HG03442 (cell line): ENCODE data around the gene EFCAB6.

ENCODE experiments used
- ATAC-seq: cut with Tn5 transposase; IDR thresholded peaks from one replicate; pipeline ENCODE4 v1.9.1; 2021; ENCODE audit warnings: mild to moderate bottlenecking, moderate library complexity; ENCODE audit not compliant: unreplicated experiment

EFCAB6 gene

DNA sequence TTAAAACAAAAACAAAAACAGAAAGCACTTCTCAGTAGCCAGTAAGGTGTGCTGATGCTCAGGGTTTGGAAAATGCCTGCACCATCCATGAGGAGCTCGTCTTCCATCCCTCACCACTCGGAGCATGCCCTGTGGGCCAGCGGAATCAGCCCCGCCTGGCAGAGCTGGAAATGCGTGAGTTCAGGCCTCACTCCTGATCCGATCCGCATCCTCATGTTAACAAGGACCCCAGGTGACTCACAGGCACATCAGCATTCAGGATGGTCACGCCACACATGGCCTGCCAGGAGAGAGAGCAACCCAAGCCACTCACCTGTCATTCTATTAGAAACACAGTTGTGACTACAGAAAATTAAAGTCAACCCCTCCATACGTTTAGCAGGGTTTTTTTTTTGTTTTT, 211.8 kb downstream of the EFCAB6 start:
- ATAC-seq = no peak

DNA sequence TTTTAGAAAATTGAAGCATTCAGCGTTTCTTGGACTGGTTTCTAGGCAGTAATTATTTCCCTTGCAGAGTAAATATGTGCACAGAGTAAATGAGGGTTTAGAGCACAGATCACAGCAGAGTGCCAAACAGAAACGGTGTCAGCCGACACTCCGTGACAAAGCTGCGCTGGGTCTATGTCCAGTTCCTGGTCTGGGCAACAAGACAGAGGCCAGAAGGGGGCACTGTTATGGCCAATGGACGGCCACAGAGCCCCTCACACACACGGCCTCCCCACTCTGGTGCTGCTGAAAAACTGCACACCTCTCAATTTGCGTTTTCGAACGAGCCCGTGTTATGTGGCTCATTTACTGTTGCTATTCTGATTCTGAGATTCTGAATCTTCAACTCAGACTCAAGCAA, 219.6 kb downstream of the EFCAB6 start:
- no peak for ATAC-seq

DNA sequence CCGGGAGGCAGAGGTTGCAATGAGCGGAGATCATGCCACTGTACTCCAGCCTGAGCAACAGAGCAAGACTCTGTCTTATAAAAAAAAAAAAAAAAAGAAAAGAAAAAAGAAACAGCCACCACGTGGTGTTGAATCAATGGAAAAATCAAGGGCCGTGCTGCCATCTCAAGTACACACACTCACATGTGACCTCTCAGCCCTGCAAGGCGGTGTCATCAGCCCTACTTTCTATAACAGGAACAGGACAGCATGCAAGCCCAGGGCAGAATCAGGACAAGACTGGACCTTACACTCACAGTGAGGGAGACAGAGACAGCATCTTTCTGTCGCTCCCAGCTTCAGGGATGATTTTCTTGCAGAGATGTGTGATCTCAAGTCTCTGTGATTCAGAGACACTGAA, 220.7 kb downstream of the EFCAB6 start:
- ATAC-seq = no peak

DNA sequence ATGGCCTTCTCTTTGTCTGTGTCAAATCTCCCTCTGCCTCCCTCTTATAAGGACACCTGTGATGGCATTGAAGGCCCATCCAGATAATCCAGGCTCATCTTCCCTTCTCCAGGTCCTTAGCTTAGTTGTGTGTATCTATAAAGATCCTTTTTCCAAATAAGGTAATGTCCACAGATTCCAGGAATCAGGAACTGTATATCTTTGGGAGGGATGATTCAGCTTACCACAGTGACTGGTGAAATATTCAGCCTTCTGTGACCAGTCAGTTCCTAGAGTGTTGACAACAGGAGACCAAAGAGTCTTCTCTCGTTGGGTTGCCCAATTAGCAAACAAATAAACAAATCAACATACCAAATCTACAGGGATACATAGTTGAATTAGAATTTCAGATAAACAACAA, 224.5 kb downstream of the EFCAB6 start:
- no peak for ATAC-seq

DNA sequence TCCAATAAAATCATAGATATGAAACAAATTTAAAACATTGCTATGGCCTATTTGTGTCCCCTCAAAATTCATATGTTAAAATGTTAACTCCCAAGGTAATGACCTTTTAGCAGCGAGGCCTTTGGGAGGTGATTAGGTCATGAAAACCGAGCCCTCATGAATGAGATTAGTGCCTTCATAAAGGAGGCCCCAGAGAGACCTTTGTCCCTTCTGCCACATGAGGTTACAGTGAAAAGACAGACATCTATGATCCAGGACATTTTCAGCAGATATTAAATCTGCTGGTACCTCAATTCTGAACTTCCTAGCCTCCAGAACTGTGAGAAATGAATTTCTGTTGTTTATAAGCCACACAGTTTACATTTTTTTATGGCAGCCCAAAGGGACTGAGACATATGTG, 228.6 kb downstream of the EFCAB6 start:
- no peak for ATAC-seq

DNA sequence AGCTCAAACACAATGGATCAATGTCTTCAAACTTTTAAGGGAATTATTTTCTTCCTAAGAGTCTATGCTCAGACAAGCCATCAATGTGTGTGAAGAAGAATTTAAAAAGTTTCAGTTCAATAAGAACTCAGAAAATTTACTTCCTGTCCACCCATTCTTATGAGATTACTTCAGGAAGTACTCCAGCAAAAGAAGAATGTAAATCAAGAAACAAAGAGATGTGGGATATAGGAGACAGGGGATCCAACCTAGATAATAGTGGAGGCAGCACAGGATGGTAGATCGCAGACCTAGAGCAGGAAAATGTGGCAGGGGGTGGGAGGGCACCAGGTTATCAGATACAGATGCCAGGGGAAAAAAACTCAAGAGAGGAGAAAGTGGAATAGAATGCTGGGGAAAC, 229.7 kb downstream of the EFCAB6 start:
- ATAC-seq = no peak

DNA sequence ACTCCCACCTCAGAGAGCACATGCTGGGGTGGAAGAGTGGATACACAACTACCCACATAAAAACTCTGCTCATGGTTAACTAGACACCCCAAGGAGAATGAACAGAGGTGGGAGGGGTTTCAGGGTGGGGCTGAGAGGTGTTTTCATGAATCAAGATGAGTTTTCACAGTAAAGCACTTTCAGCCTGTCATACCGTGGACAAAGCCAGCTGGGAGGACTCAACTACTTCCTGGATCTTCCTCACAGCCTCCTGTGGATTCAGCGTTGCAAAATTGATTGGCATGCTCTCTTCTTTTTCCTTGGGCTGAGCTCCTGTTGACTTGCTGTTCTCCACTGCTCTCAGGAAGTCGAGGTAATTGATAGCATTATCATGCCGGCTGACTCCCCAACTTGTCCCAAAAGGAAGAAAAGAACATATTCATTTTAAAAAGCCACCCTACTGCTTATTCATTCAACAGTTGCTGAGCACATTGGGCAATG, 231.8 kb downstream of the EFCAB6 start:
- ATAC-seq = no peak

DNA sequence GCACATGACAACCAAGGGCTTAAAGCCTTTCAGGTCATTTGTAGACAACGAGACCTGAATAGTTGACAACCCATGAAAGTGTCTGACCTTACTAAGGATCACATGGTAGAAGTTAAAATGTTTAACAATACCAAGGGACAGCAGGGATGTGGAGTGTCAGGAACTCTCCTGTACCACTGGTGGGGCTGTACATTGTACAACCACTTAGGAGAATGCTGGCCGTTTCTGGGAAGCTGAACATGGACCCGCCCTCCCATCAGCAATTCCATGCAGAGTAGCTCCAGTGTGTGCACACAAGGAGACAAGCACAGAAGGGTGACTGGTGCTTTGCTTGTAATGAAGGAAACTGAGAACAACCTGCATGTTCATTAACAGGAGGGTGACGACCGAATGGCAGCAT, 237.4 kb downstream of the EFCAB6 start:
- ATAC-seq = no peak

DNA sequence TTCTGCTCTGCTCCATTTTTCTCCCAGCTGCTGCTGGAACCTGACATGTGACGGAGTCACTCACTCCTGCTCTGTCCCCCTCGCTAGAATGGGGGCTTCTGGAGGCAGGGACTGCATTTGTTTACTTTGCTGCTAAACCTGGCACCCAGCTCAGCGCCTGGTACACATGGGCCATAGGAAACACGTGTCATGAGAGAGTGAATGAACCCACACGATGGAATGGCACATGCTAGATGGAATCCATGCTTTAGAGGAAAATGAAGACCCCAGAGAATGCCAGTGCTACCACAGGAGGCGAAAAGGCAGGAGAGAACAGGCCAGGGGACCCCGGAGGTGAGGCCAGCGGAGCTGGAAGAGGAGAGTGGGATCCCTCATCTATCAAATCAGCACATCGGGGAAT, 239.4 kb downstream of the EFCAB6 start:
- no peak for ATAC-seq

DNA sequence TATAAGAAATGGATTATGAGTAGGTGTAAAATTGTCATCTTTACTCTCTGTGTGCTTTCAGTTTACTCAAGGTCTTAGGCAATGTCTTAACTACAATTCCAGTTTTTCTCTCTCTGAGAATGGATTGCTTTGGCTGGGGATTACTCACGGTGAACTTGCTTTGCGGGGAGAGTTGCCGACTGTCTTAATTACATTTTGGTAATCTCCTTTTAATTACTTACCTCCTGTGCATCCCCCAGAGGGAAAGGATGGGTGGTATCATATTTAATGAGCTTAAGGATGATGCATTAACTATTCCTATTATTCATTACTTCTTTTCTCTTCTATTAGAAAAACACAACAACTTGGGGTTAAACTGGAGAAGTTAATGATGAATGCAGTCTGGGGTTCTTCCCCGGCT, 240.9 kb downstream of the EFCAB6 start:
- no peak for ATAC-seq

DNA sequence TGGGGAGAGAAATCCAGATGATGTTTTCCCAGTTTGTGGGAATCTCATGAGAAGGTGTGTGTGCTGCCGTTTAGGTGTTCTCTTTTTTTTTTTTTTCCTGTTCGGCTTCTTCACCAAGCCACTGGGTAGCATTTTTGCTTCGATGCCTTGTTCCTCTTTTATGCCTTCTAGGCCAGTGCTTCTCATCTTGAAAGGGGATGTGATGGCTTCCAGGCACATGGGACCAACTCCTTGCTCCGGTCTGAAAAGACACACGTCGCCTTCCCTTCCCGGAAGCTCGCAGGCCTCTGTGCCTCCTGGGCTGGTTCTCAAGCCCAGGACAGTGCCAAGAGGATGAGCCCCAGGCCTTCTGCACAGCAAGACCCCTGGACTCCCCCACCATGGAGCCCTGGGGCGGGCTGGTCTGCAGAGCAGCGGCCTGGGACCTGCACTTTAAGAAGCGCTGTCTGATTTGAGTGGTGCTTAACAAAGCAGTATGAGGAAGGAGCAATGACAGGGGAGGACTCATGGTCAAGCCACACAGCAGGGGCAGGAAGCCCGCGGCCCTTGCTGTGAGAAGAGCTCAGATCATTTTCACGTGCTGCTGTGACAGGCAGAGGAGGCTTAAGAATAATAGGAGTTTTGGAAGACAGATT, 241.5 kb downstream of the EFCAB6 start:
- ATAC-seq = no peak

DNA sequence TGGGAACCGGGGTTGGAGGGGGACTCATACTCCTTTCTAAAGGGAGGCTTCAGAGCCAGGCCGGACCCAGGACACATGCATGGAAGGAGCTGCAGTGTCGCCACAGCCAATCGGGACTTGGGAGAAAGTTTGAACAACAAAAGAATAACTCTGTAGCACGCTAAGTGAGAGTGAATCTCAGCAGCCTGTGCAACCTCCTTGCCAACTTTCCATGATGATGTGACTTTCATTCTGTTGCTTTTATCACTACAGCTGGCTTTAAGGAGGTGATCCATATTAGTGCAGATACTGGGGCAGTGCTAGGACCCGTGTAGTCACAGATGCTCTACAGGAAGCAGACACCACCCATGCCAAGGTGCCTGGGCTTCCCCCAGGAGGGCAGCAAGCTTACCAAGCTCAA, 243.0 kb downstream of the EFCAB6 start:
- ATAC-seq = no peak

DNA sequence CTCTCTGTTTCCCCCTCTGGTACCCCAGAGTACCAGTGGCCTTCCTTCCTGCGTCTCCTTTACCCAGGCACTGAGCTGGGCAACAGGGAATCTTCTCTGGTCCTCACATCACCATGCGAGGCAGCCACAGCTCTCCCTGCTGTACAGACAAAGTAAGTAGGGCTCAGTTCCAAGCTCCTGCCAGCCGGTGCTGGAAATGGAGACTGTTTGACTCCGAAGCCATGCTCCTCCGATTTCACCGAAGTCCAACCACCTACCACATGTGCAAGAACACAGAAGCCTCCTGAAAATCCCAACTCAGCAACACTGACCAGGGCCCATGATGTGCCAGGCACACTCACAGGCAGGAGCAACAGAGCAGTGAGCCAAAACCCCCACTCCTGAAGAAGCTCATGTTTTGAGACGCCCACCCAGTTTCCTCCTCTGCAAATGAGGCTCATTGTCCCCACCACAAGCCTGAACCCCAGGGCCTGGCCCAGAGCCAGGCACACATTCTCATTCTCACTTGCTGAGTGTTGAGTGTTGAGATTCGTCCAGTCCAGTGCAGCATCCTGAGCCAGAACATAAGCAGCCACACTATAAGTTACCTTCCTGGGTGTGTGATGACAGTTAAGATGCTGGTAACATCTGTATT, 244.3 kb downstream of the EFCAB6 start:
- no peak for ATAC-seq

DNA sequence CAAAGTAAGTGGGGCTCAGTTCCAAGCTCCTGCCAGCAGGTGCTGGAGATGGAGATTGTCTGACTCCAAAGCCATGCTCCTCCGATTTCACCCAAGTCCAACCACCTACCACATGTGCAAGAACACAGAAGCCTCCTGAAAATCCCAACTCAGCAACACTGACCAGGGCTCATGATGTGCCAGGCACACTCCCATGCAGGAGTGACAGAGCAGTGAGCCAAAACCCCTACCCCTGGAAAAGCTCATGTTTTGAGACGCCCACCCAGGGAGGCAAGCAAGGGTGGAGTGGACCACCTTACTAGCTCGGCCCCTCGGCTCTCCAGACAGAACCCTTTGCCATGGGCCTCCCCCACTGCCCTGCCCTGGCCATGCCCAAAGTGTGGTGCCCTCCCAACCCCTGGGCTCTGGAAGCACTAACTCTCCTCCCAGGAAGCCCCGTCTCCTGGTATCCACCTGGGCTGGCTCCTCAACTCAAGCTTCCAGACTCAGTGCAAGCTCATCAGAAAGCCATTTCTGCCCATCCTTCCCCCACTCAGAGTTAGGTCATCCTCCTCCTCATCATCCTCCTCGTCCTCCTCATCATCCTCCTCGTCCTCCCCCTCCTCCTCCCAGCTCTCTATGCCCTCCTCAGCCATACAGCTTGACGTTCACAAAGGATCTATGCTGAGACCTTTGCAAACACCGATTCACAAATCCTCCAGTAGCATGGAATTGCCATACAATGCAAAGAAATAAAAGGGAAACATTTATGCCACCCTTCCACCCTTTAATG, 245.4 kb downstream of the EFCAB6 start:
- ATAC-seq = no peak

DNA sequence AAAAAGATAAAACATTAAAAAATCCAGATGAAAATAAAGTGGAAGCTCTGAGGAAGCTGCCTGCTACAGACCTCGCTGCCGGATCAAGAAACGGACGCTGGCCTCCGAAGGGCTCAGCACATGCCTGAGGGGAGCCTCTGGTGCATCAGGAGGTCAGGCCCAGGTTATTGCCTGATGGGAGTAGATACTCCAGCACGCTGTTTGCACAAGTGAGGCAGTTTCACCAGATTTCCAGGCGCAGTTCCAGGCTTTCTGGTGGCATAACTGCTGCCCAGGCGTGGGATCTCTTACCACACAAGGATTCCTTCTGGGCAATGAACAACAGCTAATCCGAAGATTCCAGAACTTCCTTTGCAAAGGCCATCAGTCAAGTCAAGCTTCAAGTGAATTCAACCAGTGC, 246.1 kb downstream of the EFCAB6 start:
- no peak for ATAC-seq

DNA sequence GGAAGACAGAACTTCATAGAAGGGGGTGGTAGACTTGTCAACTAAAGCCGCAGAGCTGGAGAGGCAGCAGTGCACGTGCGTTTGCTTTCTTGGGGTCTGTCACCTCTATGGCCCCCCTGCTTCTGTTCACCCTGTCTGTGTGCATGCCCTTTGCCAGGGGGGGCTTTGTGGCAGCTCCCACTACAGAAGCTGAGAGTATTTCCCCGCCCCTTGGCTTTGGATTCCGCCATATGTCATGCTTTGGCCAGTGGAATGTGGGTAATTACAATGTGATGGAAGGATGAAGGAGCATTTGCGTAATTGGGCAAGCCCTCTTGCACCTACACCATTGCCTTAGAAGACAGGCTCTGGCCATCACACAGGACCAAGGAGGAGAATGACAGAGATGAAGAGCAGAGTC, 247.2 kb downstream of the EFCAB6 start:
- ATAC-seq = no peak

DNA sequence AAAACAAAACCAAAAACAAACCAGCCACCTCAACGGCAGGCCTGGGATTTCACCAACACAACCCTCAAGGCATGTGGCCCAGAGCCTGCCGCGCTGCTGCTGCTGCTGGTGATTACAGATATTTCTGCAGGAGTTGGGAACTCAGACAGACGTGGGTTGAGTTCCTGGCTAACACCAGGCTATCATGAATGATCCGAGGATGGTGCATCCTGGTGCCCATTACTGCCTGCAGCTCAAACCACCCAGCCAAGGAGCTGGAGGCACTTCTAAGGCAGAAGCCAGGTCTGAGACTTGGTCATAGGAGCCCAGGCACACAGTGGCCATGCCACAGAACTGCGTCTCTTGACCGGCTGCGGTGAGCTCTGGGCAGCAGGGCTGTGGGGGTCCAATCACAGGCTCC, 248.5 kb downstream of the EFCAB6 start:
- ATAC-seq = no peak

DNA sequence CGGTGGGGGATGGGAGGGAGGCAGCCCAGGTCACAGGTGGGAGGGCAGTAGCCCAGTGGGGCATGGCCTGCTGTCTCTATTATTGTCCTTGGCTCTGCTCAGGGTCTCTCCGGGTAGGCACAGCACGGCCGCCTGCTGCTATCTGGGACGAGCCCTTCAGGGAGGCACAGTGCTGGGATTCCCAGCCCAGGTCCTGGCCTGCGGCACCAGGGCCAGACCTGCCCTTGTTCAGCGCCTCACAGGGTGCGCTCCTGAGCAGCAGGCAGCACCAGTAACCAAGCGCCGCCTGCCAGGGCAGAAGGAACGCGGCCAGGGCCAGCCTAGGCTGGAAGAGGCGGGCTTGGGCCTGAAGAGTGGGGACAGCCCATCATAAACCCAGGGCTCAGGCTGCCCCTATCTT, 249.3 kb downstream of the EFCAB6 start:
- ATAC-seq = no peak

DNA sequence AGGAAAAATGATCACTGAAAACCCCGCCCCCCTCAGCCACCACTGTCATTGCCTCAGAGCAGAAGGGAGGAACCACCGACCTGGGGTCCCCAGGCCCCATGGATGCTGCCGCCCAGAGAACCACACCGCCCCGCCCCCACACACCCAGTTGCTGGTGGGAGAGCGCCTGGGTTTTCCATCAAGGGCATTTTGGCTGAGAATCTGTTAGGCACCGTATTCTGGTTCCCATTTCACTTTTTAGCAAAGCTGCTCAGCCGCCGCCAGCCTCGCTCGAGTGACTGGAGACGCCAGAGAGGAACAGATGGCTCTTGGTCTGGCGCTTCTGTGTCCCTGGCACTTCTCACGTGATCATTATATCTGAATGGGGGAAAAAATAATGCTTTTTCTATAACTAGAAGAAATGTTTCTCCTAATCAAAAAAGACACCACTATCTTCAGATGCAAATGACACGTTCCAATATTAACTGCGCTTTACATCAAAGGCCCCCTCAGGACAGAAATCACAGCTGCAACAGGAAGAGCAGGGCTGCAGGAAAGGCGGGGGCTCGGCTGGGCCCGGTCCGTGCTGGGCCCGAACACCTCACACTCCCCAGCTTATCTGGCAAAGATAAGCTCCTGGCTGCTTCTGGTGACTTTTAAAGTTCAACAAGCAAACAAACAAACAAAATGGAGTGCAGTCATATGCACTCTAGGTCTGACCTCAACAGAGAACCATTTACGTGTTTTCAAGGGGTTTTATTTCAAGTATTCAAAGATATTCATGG, 250.5 kb downstream of the EFCAB6 start:
- ATAC-seq = no peak

DNA sequence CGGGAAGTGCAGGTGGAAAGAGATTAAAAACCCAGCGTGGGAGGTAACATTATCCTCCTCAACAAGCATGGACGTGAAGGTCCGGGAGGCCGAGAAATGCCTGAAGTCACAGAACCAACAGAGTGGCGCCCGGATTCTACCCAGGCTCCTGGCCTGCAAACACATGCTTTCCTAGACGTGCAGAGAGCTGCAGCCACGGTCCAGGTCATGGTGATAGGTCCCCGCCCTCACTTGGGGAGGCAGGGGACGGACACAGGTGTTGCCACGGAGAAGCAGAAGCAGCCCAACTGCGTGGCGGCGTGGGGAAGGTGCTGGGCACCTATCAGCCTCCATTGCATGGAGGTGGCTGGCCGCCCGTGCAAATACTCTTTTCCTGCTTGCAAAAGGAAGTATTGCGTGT, 251.5 kb downstream of the EFCAB6 start:
- no peak for ATAC-seq
